Smooth muscle cell (in vitro differentiated cells): ENCODE results near the gene VWA2. TPM values are rescaled to one million over a fixed set of nuclear protein-coding genes. Genes with fewer than 3 reads are reported as not detected.

Experiments
- DNase-seq: peaks from one replicate; lab custom pipeline; 2025; ENCODE audit not compliant: unreplicated experiment; lab: John Stamatoyannopoulos, UW
- H2AFZ ChIP-seq: fragments of 200-600 bp; sonication (generic); 2 replicates; pipeline ENCODE4 v1.6.0; 2016; ENCODE audit warnings: antibody characterized with exemption, low read depth, mild to moderate bottlenecking
- H3F3A ChIP-seq: fragments of 200-600 bp; sonication (generic); 2 replicates; pipeline ENCODE4 v1.6.0; 2017; ENCODE audit warnings: antibody characterized with exemption, low read depth
- H3K27ac ChIP-seq: fragments of 200-600 bp; sonication (generic); 2 replicates; pipeline ENCODE4 v1.5.1; 2016; ENCODE audit warnings: low read depth, mild to moderate bottlenecking
- H3K27me3 ChIP-seq: fragments of 200-600 bp; sonication (generic); 2 replicates; pipeline ENCODE4 v1.6.1; 2016; ENCODE audit warnings: low read depth, mild to moderate bottlenecking
- H3K36me3 ChIP-seq: fragments of 200-600 bp; sonication (generic); 2 replicates; pipeline ENCODE4 v1.5.1; 2016; ENCODE audit warnings: low read depth
- H3K4me1 ChIP-seq: fragments of 200-600 bp; sonication (generic); 2 replicates; pipeline ENCODE4 v1.5.1; 2016; ENCODE audit warnings: low read depth
- H3K4me2 ChIP-seq: fragments of 200-600 bp; sonication (generic); 2 replicates; pipeline ENCODE4 v1.6.0; 2016; ENCODE audit warnings: mild to moderate bottlenecking
- H3K4me3 ChIP-seq: fragments of 200-600 bp; sonication (generic); 2 replicates; pipeline ENCODE4 v1.5.1; 2016; ENCODE audit warnings: mild to moderate bottlenecking
- H3K79me2 ChIP-seq: fragments of 200-600 bp; sonication (generic); 2 replicates; pipeline ENCODE4 v1.6.0; 2016; ENCODE audit warnings: low read depth, mild to moderate bottlenecking
- H3K9ac ChIP-seq: fragments of 200-600 bp; sonication (generic); 2 replicates; pipeline ENCODE4 v1.6.0; 2016; ENCODE audit warnings: low read depth
- H3K9me3 ChIP-seq: fragments of 200-600 bp; sonication (generic); replicated peaks from 2 replicates; pipeline ENCODE4 v1.5.1; 2016; ENCODE audit warnings: low read depth
- H4K20me1 ChIP-seq: fragments of 200-600 bp; sonication (generic); 2 replicates; pipeline ENCODE4 v1.6.0; 2016; ENCODE audit warnings: low read depth
- WGBS: methylation state at CpG from one replicate; pipeline ENCODE4 v1.1.7; 2016; ENCODE audit warnings: low lambda C conversion rate; 5-methylcytosine and 5-hydroxymethylcytosine counted together
- polyA plus RNA-seq: library from polyadenylated mRNA; unstranded; fragments of >200 nt; fragmentation: Nextera tagmentation; extraction: Ambion mirVana; gene quantifications from 2 replicates; pipeline ENCODE4 v1.2.1, GENCODE V29; 2016
- total RNA-seq: library from RNA; depleted of rRNA; stranded (reverse); fragments of >200 nt; gene quantifications from 2 replicates; pipeline ENCODE4 v1.2.3, GENCODE V29; 2014
- TF ChIP-seq, protein P1 (sequence below): fragments of 200-600 bp; sonication (generic); IDR thresholded peaks from 2 replicates; pipeline ENCODE4 v1.5.1; 2017; ENCODE audit warnings: borderline replicate concordance, mild to moderate bottlenecking, antibody characterized with exemption; ENCODE audit not compliant: insufficient read depth, poor library complexity, severe bottlenecking

The VWA2 gene
- total and polyA plus RNA-seq, 2 experiments from 2014 or later = 0.06 to 0.36 TPM

GRCh38 chr10:114309364-114309651 is 70.3 kb downstream of the VWA2 start:
- 72% methylated on average over 3 of the region's 3 CpGs for WGBS
- H3K27me3 ChIP-seq = no peaks in the 10 kb centered on the region
- no peaks in the 10 kb centered on the region for H3K79me2 ChIP-seq
- H3K27ac ChIP-seq = peak overlapping the region; percentile 40
- no peak overlapping the region for H3K4me3 ChIP-seq
- no peak for DNase-seq
- no peaks in the 10 kb centered on the region for H3F3A ChIP-seq
- no peaks in the 10 kb centered on the region for H4K20me1 ChIP-seq
- no peak overlapping the region for H2AFZ ChIP-seq
- H3K4me1 ChIP-seq = no peaks in the 10 kb centered on the region
- H3K9me3 ChIP-seq = no peaks in the 10 kb centered on the region
- TF ChIP-seq, protein P1, sequence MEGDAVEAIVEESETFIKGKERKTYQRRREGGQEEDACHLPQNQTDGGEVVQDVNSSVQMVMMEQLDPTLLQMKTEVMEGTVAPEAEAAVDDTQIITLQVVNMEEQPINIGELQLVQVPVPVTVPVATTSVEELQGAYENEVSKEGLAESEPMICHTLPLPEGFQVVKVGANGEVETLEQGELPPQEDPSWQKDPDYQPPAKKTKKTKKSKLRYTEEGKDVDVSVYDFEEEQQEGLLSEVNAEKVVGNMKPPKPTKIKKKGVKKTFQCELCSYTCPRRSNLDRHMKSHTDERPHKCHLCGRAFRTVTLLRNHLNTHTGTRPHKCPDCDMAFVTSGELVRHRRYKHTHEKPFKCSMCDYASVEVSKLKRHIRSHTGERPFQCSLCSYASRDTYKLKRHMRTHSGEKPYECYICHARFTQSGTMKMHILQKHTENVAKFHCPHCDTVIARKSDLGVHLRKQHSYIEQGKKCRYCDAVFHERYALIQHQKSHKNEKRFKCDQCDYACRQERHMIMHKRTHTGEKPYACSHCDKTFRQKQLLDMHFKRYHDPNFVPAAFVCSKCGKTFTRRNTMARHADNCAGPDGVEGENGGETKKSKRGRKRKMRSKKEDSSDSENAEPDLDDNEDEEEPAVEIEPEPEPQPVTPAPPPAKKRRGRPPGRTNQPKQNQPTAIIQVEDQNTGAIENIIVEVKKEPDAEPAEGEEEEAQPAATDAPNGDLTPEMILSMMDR = no peak
- no peak overlapping the region for H3K9ac ChIP-seq
- no peak overlapping the region for H3K4me2 ChIP-seq
- no peaks in the 10 kb centered on the region for H3K36me3 ChIP-seq

DNA sequence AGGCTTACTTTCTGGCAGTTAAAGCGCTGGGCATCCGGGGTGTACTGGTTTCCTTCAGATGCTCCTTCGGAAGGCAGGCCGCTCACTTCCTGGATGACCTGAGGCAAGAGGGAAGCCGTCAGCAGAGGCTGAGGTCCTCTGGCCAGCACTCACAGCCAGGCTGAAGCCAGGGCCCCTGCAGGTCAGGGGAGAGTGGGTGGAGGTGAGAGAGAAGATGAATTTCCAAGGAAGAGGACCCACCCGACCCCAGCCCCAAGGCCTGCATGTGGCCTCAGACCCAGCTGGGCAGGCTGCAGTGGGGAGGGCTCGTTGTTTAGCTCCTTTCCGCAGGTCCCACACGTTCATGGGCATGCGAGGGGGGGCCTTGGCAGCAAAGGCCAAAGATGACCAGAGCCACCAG is 71.3 kb downstream of the VWA2 start:
- no peaks in the 10 kb centered on the region for H3F3A ChIP-seq
- H2AFZ ChIP-seq = no peak overlapping the region
- H4K20me1 ChIP-seq = no peaks in the 10 kb centered on the region
- no peak overlapping the region for H3K27ac ChIP-seq
- TF ChIP-seq, protein P1 = no peak
- DNase-seq = no peak
- no peak overlapping the region for H3K4me2 ChIP-seq
- no peak overlapping the region for H3K9ac ChIP-seq
- no peak overlapping the region for H3K4me3 ChIP-seq
- no peaks in the 10 kb centered on the region for H3K36me3 ChIP-seq
- no peaks in the 10 kb centered on the region for H3K27me3 ChIP-seq
- H3K4me1 ChIP-seq = no peaks in the 10 kb centered on the region
- 77% methylated on average over 10 of the region's 10 CpGs for WGBS
- no peaks in the 10 kb centered on the region for H3K79me2 ChIP-seq
- no peaks in the 10 kb centered on the region for H3K9me3 ChIP-seq

- WGBS = 85% methylated on average over 6 of the region's 6 CpGs
- Histone ChIP-seq H3K27ac (no peak overlapping the region), H3K4me1 (no peaks in the 10 kb centered on the region), H4K20me1 (no peaks in the 10 kb centered on the region), H3K36me3 (no peaks in the 10 kb centered on the region), H3K79me2 (no peaks in the 10 kb centered on the region), H2AFZ (no peak overlapping the region), H3F3A (no peaks in the 10 kb centered on the region), H3K4me2 (no peak overlapping the region), H3K9ac (no peak overlapping the region), H3K27me3 (no peaks in the 10 kb centered on the region), H3K4me3 (no peak overlapping the region), H3K9me3 (no peaks in the 10 kb centered on the region)
- TF ChIP-seq, protein P1 = no peak
- no peak for DNase-seq
Measured at GRCh38 chr10:114311023-114311422, 72.0 kb downstream of the VWA2 start.

DNA sequence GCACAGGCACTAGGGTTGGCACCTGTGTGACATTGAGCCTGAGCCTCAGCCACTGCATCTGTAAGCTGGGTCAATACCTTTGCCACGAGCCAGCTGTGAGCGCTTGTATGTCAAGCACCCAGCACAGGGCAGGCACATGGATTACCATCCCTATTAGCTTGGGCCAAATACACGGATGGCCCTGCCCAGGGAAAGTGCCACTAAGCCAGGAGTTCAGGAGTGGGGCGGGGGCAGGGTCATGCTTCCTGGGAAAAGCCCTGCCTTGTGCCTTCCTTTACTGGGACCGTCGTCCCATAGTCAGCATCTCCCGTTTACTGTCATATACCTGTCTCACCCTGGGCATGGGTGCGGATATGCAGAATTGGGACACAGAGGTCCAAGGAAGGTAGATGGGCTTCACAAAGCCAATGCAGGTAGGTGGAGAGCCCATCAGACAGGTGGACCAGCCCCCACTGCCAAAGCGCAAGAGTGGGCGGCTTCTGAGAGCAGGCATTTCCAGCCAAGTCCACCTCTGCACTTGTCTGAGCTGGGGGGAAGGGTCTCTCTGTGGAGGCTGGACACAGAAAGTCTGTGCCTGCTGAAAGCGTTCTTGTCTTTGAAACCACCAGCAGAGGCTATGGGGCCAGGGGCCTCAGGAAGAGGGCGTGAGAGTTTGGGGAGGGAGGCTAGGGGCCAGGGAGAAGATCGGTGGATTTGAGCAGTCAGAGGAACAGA is 72.6 kb downstream of the VWA2 start:
- 92% methylated on average over 13 of the region's 13 CpGs for WGBS
- Histone ChIP-seq H3K79me2 (no peaks in the 10 kb centered on the region), H3K9ac (no peak overlapping the region)

More for the DNA sequence above, 72.6 kb downstream of the VWA2 start:
- H3K27ac ChIP-seq = no peak overlapping the region
- no peak for DNase-seq
- no peaks in the 10 kb centered on the region for H4K20me1 ChIP-seq
- H3K36me3 ChIP-seq = no peaks in the 10 kb centered on the region
- no peak overlapping the region for H2AFZ ChIP-seq
- TF ChIP-seq, protein P1 = no peak
- no peaks in the 10 kb centered on the region for H3K27me3 ChIP-seq
- H3K4me3 ChIP-seq = no peak overlapping the region
- no peak overlapping the region for H3K4me2 ChIP-seq
- no peaks in the 10 kb centered on the region for H3F3A ChIP-seq
- H3K4me1 ChIP-seq = no peaks in the 10 kb centered on the region
- H3K9me3 ChIP-seq = no peaks in the 10 kb centered on the region
